GM19099 (cell line): ENCODE results near the gene FRS2.

Experiments used
- POLR2A ChIP-seq: IDR thresholded peaks from 3 replicates; pipeline ENCODE4 v1.6.1; 2011; ENCODE audit warnings: low read depth; ENCODE audit not compliant: insufficient read length; ENCODE audit errors: extremely low read depth

FRS2 gene

DNA sequence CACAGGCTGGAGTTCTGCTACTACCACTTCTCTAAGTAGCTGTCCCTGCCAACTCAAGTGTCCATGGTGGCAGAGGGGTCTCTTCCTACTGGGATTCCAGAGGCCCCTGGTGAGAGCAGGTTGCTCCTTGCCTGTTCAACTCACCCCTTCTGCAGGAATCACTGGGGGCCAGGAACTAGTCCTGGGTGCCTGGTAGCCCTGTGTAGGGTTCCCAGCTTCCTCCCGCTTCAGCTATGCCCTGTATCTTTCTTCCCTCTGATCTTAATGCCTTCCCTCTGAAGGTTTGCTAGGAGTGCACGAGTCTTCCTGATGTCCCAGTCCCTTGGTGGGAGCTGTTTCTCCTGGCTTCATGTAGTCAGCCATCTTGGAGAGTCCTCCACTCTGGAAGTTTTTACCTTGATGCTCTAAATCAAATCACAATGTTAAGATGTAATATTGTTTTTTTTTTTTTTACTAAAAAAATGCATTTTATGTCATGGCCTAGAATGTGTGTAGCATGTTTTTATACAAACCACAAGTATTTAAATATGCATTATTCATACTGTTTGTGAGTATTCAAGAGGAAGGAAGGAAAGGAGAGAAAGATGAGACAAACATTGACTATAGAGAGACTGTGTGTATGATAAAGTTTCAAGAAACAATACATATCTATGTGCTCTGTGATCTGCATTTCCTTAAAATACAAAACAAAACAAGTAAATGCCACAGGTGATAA lies 54.7 kb downstream of the FRS2 start:
- no peak for TF ChIP-seq POLR2A

DNA sequence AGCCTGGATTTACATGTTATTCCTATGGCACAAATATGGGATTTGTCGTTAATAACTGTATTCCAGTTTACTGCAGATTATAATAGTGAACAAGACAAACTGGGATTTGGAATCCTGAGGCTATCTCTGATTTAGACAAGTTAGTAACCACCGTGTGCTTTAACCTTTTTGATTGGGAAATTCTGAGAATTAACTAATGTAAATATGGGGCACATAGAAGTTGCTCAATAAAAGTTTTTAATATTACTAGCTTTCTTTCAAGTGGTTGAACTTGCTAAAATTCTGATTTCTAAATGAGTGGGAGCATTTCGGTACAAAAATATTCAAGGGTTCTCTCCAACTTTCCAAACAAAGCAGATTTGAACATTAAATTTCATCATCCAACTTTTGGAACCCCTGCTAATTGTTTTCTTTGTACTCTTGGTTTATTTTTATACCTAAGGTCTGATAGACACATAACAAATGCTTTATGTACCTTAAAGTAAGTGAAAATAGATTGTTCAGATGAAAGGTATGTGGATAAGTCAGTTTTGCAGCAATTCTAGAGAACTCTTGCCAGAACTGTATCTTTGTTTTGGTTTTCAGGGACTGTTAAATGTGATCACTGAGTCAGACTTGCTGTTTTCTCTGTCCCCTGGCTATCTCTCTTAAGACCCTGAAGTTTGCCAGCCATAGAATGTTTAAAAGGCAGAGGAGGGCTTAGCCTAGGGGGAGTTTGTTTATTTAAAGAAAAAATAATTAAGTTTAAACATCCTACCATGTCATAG lies 57.5 kb downstream of the FRS2 start:
- no peak for TF ChIP-seq POLR2A

GRCh38 chr12:69529021-69529420 lies 58.8 kb downstream of the FRS2 start:
- no peak for TF ChIP-seq POLR2A

DNA sequence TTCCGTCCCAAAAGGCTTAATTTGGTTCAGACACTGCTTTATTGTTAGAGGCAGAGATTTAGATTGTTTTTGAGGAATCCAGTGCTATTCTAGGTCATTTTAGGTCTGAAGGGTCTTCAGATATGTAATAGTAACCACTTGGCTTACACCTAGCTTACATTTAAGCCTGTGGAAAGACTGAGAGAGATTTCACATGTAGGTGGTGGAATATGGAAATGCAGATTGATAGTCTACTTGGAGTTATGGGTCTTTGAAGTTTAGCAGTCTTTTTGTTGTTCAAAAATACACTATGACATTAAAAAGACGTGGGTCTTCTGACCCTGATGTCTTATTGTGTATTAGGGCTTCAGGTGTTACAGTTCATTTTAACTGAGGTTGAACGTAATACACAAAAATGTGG lies 63.7 kb downstream of the FRS2 start:
- TF ChIP-seq POLR2A: no peak

DNA sequence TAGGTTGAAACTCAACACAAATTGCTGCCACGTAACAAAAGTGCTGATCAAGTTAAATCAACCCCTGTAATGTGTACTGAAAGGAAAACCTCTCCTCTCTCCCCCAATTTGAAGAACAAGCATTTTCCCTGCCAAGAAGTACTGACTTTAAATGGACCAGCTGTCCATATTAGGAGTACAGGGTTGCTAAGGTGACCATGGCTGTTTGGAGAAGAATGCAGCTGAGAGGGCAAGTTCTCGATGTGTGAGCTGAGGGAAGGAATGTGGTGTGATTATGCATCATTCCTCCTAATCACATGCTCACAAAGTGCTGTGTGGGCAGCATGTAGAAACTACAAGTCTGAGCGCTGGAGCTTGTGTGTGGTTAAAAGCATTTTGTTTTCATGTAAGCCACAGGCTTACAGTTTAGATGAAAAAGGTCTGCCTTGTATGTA lies 64.2 kb downstream of the FRS2 start:
- no peak for TF ChIP-seq POLR2A

DNA sequence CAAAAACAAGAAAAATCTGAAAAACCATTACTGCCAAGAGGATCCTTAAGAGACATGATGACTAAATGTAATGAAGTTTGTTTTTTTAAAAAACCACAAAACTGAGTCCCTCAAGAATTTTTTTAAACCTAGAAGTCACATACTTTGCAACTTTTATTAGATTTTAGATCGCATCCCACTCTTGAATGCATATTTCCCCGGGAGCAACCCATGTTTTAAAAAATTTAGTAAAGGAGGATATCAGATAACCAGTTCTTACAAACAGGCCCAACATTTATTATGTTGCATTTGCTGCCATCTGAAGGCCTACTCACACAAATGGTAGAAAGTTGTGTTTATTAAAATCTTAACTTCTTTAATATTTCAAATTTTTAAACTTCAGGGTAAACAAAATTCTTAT lies 70.8 kb downstream of the FRS2 start:
- TF ChIP-seq POLR2A: no peak

DNA sequence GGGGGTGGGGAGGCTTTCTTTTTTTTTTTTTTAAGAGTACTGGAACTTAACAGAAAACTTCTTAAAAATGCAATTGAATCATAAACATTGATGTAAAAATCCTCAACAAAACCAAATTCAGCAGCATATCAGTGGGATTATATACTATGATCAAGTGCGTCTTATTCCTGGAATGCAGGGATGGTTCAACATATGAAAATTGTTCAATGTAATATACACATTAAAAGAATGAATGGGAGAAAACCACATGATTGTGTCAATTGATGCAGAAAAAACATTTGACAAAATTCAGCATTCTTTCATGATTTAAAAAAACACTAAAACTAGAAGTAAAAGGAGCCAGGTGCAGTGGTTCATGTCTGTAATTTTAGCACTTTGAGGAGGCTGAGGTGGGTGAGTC lies 73.9 kb downstream of the FRS2 start:
- no peak for TF ChIP-seq POLR2A

- TF ChIP-seq POLR2A: no peak
These were observed 74.9 kb downstream of the FRS2 start for GRCh38 chr12:69545081-69545480.

DNA sequence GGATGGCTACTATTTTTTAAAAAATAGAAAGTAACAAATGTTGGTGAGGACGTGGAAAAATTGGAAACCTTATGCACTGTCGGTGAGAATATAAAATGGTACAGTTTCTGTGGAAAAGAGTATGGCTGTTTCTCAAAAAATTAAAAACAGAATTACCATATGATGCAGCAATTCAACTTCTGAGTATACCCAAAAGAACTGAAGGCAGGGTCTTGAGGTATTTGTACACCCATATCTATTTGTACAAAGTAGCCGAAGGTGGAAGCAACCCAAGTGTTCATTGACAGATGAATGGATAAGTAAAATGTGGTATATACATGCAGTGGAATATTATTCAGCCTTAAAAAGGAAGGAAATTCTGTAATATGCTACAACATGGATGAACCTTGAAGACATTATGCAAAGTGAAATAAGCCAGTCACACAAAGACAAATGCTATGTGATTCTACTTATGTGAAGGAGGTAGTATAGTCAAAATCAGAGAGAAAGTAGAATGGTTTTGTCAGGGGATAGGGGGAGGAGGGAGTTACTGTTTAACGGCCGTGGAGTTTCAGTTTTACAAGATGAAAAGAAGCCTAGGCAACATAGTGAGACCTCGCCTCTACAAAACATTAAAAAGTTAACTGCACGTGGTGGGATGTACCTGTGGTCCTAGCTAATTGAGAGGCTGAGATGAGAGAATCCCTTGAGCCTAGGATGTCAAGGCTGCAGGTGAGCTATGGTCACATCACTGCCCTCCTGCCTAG lies 76.7 kb downstream of the FRS2 start:
- TF ChIP-seq POLR2A: no peak

GRCh38 chr12:69548687-69549086 lies 78.5 kb downstream of the FRS2 start:
- TF ChIP-seq POLR2A: no peak

DNA sequence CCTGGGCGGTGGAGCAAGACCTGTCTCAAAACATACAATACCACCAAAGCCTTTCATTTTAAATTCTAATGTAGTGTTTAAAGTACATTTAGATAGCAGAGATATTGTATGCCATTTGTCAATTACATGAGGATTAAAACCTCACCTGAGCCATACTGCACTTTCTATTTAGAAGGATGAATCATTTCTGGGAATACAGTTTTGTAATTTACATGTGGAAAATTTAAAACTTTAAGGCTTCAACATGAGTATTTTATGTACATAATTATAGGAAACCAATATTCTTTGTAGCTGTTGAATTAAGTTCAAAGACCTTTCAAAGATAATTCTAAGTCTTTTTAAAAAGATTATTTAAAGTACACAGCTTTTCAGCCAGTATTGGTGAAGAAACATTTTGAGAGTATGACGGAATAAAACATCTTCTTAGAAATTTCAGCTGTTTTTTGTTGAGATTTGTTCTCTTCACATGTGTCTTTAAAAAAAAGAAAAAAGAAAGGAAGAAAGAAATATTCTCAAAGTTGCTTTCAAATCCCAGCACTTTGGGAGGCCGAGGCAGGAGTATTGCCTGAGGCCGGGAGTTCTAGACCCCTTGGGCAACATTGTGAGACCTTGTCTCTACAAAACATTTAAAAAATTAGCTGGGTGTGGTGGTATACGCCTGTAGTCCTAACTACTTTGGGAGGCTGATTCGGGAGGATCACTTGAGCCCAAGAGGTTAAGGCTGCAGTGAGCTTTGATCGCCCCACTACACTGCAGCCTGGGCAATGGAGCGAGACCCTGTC lies 80.6 kb downstream of the FRS2 start:
- no peak for TF ChIP-seq POLR2A

GRCh38 chr12:69553628-69554248 lies 83.5 kb downstream of the FRS2 start:
- TF ChIP-seq POLR2A: no peak

- no peak for TF ChIP-seq POLR2A
These were observed 85.3 kb downstream of the FRS2 start for GRCh38 chr12:69555461-69555860.

- TF ChIP-seq POLR2A: no peak
These were observed 86.2 kb downstream of the FRS2 start for GRCh38 chr12:69556383-69556782.
